GM12878 (cell line): ENCODE measurements around the gene CHPF2.

ENCODE experiments used
- CTCF ChIP-seq, 3 experiments: IDR thresholded peaks in 2 of 3; conservative IDR thresholded peaks in 1 of 3; 2 replicates each; pipeline ENCODE4 v1.5.1; 2011; ENCODE audit warnings: low read depth in 3 of 3, low read length in 3 of 3, mild to moderate bottlenecking in 3 of 3, control low read depth in 2 of 3, moderate library complexity in 2 of 3, inconsistent platforms in 1 of 3, mixed read lengths in 1 of 3; ENCODE audit not compliant: control insufficient read depth in 2 of 3, insufficient read depth in 1 of 3; ENCODE audit errors: extremely low read depth in 1 of 3
- MYC ChIP-seq: IDR thresholded peaks from 2 replicates; pipeline ENCODE4 v1.6.1; 2011; ENCODE audit warnings: mild to moderate bottlenecking, low read length, moderate library complexity, inconsistent platforms; ENCODE audit not compliant: insufficient read depth, insufficient replicate concordance, insufficient read length, severe bottlenecking
- RCOR1 ChIP-seq: conservative IDR thresholded peaks from 2 replicates; pipeline ENCODE4 v1.6.1; 2012; ENCODE audit warnings: low read depth, low read length, improper control_type of control experiment

GRCh38 chr7:151254316-151254715 is 22.0 kb downstream of the CHPF2 start:
- no peak for TF ChIP-seq CTCF (IDR thresholded peaks at IDR 0.05 in 2 of 3, conservative IDR thresholded peaks at IDR 0.05 in 1 of 3; ENCODE audit: control insufficient read depth in 2 of 3, extremely low read depth in 1 of 3, insufficient read depth in 1 of 3, low read depth in 3 of 3, low read length in 3 of 3)
- no peak for TF ChIP-seq RCOR1
- TF ChIP-seq MYC, result no peak
